Breast epithelium (tissue), 3 donors: ENCODE data around the gene SLC25A19.

Experiments
- POLR2A ChIP-seq: fragments of 450-650 bp; IDR thresholded peaks from one replicate; pipeline ENCODE4 v1.6.1; 2016; ENCODE audit warnings: antibody characterized with exemption, mild to moderate bottlenecking, moderate library complexity
- POLR2AphosphoS5 ChIP-seq, 3 donors: sonication (generic); formaldehyde crosslinking; IDR thresholded peaks; one replicate each; pipeline ENCODE4 v1.6.1; 2017; ENCODE audit warnings: antibody characterized with exemption in 3 of 3
- TF ChIP-seq, protein P1 (sequence below), 3 donors: fragments of 450-650 bp; IDR thresholded peaks; one replicate each; pipeline ENCODE4 v1.5.1; 2016 to 2017; ENCODE audit warnings: antibody characterized with exemption in 3 of 3, mild to moderate bottlenecking in 3 of 3, moderate library complexity in 3 of 3

DNA sequence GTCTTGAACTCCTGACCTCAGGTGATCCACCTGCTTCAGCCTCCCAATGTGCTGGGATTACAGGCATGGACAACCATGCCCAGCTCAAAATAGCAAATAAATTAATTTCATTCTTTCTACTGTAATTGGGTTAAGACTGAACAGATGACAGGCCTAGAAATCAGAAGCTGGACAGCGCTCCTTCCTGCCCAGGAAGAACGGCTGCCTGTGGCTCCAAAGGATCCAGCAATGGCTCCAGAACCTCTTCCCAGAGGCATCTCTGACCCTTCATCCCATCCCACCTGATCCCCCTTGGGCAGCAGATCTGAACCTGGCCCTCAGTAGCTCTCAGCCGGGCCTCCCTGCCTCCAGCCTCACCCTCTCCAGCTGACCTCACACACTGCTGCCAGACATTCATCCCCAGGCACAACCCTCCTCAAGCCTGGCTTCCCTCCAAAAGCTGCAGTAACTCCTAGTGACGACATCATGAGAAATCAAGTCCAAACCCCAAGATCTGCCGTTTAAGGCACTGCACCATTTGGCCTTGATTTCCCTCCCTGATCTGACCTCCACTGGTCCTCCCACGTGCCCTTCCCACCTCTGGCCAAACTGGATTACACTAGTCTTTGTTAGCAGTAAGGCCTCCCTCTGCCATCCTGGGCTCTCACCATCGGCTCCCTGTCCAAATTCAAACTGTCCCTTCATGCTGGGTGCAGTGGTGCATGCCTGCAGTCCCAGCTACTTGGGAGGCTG is 15.1 kb downstream of the SLC25A19 start:
- TF ChIP-seq, protein P1, sequence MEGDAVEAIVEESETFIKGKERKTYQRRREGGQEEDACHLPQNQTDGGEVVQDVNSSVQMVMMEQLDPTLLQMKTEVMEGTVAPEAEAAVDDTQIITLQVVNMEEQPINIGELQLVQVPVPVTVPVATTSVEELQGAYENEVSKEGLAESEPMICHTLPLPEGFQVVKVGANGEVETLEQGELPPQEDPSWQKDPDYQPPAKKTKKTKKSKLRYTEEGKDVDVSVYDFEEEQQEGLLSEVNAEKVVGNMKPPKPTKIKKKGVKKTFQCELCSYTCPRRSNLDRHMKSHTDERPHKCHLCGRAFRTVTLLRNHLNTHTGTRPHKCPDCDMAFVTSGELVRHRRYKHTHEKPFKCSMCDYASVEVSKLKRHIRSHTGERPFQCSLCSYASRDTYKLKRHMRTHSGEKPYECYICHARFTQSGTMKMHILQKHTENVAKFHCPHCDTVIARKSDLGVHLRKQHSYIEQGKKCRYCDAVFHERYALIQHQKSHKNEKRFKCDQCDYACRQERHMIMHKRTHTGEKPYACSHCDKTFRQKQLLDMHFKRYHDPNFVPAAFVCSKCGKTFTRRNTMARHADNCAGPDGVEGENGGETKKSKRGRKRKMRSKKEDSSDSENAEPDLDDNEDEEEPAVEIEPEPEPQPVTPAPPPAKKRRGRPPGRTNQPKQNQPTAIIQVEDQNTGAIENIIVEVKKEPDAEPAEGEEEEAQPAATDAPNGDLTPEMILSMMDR (IDR thresholded peaks at IDR 0.05): no peak
- no peak for TF ChIP-seq POLR2AphosphoS5 (IDR thresholded peaks at IDR 0.05)
- TF ChIP-seq POLR2A: no peak
